ENCODE measurements around the gene SLC46A1.
A peak's percentile ranks its signal among the peaks of the same experiment; 100 is the strongest.

Gene SLC46A1

DNA sequence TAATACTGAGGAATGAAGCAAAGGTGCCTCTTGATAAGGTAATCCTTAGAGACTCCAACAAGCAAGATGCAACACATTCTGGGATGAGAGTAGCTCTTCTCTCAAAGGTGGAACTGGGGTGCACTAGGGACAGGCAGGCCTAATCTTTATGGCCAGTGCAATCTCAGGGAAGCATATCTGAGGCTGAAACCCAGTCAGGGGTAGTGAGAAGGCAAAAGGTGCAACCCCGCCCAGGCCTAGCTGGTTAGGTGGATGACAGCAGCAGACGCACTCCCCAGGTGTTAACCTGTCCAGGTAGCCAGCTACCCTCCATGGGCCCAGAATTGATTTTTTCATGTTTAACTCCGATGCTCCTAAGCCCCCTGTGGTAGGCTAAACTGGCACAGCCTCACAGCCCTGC, 9.9 kb upstream of the SLC46A1 start:
- TF ChIP-seq, protein P1, sequence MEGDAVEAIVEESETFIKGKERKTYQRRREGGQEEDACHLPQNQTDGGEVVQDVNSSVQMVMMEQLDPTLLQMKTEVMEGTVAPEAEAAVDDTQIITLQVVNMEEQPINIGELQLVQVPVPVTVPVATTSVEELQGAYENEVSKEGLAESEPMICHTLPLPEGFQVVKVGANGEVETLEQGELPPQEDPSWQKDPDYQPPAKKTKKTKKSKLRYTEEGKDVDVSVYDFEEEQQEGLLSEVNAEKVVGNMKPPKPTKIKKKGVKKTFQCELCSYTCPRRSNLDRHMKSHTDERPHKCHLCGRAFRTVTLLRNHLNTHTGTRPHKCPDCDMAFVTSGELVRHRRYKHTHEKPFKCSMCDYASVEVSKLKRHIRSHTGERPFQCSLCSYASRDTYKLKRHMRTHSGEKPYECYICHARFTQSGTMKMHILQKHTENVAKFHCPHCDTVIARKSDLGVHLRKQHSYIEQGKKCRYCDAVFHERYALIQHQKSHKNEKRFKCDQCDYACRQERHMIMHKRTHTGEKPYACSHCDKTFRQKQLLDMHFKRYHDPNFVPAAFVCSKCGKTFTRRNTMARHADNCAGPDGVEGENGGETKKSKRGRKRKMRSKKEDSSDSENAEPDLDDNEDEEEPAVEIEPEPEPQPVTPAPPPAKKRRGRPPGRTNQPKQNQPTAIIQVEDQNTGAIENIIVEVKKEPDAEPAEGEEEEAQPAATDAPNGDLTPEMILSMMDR (IDR thresholded peaks at IDR 0.05; ENCODE audit: control insufficient read depth, insufficient read depth, low read depth, low read length, missing control alignments), result no peak
- H3K4me3 ChIP-seq (ENCODE audit: control insufficient read depth, low read depth, low read length), result no peak overlapping the region
- no peak for DNase-seq (ENCODE audit: low read depth)

DNA sequence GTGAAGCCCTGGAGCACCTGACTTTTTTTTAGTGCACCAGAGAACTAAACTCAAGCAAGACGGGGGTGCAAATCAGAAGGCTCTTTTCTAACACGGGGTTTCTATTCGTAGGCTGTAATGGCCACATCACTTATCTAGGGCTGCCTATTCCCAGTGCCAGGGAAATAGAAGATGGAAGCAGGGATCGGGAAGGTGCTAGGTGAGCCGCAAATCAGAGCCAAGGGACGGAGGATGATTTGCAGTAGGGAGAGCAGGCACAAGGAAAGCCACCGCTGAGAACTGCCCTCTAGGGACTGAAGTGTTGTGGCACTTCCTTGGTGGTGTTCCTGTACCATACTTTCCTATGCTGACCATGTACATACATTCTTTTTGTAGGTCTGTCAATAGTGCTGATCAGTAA, 7.8 kb upstream of the SLC46A1 start:
- TF ChIP-seq, protein P1 (IDR thresholded peaks at IDR 0.05; ENCODE audit: control insufficient read depth, insufficient read depth, low read depth, low read length, missing control alignments), result no peak
- no peak overlapping the region for H3K4me3 ChIP-seq (ENCODE audit: control insufficient read depth, low read depth, low read length)
- DNase-seq (ENCODE audit: low read depth), result no peak

DNA sequence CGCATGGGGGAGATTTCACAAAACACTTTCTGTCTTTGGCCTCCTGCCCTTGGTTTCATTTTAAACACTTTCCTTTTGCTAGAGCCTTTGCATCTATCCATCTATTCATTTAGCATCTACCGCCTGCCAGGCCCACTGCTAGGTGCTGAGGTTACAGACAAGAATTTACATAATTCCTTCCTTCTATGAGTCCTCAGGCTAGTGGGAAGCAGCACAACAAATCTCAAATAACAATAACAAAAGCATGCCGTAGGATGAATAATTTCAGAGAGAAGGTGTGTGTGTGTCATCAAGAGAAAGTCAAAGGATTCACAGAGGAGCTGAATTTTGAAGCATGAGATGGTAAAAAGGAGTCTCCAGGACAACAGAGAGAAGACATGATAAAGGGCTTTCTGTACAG, 6.1 kb upstream of the SLC46A1 start:
- no peak overlapping the region for H3K4me3 ChIP-seq (ENCODE audit: control insufficient read depth, low read depth, low read length)
- TF ChIP-seq, protein P1 (IDR thresholded peaks at IDR 0.05; ENCODE audit: control insufficient read depth, insufficient read depth, low read depth, low read length, missing control alignments), result no peak
- DNase-seq (ENCODE audit: low read depth), result no peak

DNA sequence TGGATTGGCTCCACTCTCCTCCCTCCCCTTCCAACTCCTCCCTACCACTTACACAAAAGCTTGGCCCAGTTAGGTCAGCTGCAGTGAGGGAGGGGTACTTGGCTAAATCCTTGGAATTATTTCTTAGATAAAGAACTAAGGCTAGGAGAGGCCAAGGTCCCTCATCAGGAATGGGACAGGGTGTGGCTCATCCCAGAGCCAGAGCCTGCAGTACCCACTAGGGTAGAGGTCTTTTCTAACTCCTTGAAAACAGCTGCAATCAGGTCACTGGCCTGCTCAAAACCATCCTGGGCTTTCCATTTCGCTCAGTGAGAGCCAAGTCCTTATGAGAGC, 1.9 kb upstream of the SLC46A1 start:
- TF ChIP-seq, protein P1 (IDR thresholded peaks at IDR 0.05; ENCODE audit: control insufficient read depth, insufficient read depth, low read depth, low read length, missing control alignments), result no peak
- no peak overlapping the region for H3K4me3 ChIP-seq (ENCODE audit: control insufficient read depth, low read depth, low read length)
- DNase-seq (ENCODE audit: low read depth), result no peak

DNA sequence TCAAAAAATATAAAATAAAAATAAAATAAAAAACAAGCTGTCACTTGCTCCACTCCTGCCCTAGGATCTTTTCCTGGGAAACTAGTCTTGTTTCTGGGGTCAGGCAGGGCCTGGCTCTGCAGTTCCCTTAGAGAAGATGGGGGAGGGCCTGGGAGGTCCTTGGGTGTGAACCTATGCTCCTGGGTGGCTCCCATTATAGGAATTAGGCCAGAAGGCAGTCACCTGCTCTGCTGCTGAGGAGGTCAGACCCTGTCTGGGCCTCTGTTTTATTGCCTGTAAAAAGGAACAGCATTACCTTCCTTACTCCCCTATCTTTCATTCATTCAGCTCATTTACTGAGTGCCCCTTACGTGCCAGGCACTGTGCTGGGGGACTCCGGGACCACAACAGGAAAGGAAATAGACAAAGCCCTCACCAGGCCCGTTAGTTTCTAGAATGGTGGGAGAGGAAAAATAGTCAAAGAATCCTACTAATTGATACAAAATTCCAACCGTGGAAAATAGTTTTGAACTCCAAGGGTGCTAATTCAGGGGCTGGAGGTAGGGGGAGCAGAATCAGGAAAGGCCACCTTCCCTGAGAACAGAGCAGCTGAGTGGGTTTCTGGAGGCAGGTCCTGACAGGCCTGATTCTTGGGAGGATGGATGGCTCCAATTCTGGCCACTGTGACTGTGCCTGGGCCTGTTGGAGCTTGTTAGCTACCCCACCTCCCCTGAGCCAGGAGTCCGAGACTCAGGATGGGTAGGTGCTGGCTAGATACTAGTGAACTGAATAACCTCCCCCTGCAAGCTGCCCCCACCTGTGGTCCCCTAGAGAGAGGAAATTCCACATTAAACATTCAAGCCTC, 1.3 kb upstream of the SLC46A1 start:
- no peak for DNase-seq (ENCODE audit: low read depth)
- TF ChIP-seq, protein P1 (IDR thresholded peaks at IDR 0.05; ENCODE audit: control insufficient read depth, insufficient read depth, low read depth, low read length, missing control alignments), result no peak
- no peak overlapping the region for H3K4me3 ChIP-seq (ENCODE audit: control insufficient read depth, low read depth, low read length)

DNA sequence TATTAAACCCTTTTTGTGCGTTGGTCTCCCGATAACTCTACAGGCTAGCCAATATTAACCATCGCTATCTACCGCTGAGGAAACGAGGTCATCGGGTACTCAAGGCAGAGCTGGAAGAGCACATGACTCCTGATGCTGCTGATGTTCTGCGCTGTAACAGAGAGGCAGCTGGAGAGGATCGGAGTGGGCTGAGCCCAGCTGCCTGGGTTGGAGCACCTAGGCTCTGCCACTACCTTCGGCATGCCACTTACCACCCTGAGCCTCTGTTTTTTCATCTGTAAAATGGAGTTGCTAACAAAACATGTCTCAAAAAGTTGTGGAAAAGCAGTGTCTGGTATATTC, 432 bp upstream of the SLC46A1 start:
- no peak for DNase-seq (ENCODE audit: low read depth)
- TF ChIP-seq, protein P1 (IDR thresholded peaks at IDR 0.05; ENCODE audit: control insufficient read depth, insufficient read depth, low read depth, low read length, missing control alignments), result no peak
- H3K4me3 ChIP-seq (ENCODE audit: control insufficient read depth, low read depth, low read length), result peak overlapping the region; percentile 86

Measured in AG09309 (cell line).